Stimulated activated CD8-positive, alpha-beta memory T cell treated with anti-CD3 and anti-CD28 coated beads, Interleukin-4, amount 100 ng/mL, for 24 hours (primary cell): ENCODE results near the gene UBE3A.
"Not testable (repeated sequence)": the region's sequence is repeated elsewhere in the genome, so short reads cannot be mapped to it uniquely, and the experiment has no call there.

Experiments used
- DNase-seq: peaks from one replicate; pipeline ENCODE4 v3.0.0-alpha.2; 2020; ENCODE audit warnings: low read depth

Gene UBE3A

DNA sequence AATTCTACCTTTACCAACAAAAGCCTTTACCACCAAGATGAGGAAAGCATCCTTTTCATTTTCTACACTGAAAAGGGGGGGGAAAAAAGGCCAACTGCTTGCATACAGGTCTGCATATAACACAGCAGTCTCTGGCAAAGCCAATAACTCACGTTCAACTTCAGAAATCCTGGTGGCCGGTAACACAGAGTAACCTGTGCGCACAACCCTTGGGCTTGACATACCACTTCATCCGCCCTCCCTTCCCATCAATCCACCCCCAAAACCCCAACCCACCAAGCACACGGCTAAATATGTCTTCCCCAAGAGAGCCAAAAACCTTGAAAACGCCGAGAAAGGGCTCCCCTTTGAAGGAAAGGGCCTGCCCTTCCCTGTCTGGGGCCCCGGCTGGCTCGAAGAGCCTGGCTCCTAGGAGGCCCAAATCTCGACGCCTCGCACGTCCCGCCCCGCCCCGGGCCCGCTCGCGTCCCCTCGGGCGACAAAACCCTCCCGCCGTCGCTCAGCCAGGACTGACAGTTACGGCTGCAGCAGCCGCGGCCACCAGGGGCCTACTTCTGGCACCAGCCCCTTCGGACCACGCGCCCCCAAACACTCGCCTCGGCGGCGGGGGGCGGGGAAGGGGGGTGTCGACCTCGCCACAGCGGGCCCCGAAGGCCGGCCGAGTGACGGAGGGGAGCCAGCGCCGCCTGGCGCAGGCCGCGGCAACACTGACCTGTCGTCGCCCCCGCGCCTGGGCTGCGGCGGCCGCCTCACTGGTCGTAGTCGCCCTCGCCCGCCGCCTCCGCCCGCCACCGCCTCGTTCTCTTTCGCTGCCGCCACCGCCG is 835 bp downstream of the UBE3A start:
- DNase-seq, result peak; percentile 42

DNA sequence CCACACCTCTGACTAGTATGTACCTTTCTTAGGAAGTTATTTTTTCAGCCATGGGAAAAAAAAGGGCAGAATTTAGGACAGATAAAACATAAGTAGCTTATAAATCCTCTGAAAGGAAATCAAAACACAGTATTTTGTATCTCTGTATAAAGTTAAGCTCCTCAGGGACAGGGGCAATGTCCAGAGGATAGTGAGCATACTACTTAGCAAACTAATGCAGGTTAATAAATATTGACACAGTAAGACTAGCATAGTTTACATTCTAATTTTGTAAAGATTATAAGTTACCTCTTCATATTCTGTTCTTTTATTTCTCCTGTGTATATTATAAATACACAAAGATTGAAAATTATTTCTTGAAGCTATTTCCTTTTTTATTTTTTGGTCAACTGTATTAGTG is 2.1 kb downstream of the UBE3A start:
- no peak for DNase-seq

DNA sequence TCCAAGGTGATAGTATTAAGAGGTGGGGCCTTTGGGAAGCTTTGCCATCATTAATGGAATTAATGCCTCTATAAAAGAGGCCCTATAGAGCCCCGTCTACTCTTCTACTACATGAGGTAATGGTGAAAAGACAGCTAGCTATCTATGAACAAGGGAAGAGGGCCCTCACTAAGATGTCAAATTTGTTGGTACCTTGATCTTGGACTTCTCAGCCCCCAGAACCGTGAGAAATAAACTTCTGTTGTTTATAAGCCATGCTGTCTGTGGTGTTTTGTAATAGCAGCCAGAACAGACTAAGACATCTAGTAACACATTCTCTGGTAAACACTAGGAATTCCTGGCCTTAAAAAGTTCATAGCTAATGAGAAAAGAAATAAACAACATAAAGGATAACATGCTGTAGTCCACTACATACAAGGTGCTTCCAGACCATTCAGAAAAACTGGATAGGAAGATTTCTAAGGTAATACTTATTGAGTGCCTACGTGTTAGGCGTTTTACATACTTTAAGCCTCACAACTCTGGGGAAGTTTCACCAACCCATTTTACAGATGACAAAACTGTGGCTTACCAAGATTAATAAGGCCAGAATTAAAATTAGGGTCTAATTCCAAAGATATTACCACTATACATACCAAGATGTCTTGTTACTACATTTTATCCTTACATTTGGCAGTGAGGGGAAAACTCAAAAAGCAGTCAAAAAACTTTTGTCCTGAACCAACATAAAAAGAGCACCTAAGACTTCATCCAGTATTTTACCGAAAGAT is 3.2 kb downstream of the UBE3A start:
- DNase-seq, result no peak

DNA sequence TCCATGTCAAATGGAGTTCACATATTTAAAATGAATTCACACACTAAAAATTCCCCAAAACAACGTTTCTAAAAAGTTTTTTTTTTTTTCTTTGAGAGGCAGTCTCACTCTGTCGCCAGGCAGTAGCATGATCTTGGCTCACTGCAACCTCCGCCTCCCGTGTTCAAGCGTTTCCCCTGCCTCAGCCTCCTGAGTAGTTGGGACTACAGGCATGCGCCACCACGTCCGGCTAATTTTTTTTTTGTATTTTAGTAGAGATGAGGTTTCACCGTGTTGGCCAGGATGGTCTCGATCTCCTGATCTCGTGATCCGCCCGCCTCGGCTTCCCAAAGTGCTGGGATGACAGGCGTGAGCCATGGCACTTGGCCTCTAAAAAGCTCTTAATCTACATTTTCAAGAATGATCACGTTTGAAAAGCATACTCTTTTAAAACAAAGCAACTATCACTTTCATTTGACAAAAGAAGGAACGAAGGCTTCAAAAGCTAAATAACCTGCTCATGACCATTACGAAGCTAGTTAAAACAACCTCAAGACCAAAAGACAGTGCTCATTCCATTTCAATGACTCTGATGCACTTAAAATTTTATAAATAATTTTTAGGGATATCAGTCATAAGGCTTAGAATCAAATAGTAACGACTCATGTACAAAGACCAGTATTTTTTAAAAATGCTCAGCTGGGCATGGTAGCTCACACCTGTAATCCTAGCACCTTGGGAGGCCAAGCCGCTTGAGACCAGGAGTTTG is 5.5 kb downstream of the UBE3A start:
- DNase-seq, result no peak

DNA sequence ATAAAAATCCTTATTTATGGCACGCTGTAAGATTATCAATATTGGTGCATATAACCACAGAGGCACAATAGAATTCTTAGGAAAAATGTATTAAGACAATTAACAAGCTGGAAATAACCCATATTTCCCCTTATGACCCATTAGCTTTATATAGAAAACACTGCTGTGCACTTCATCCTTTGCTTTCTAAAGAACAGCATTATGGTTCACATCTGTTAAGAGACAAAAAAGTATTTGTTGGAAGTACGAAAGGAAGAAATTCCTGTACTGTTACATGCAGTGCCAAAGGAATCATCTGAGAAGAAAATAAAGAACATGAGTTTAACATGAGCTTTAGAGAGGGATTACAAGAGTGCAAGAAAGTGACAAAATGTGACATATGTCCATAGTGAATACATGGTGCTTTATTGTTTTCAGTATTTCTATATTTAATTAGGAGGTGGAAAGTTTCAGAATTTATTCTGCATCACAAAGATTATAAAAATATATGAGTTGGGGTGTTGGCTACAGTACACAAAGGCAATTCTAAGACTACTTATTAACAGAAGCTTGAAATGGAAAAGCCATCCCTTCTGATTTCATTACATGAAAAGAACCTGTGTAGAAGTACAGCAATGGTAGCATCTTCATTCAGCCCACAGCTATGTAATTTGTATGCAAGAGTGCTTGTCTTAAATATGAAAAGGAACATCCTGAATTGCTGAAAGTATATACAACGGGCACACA is 6.8 kb downstream of the UBE3A start:
- DNase-seq, result no peak

DNA sequence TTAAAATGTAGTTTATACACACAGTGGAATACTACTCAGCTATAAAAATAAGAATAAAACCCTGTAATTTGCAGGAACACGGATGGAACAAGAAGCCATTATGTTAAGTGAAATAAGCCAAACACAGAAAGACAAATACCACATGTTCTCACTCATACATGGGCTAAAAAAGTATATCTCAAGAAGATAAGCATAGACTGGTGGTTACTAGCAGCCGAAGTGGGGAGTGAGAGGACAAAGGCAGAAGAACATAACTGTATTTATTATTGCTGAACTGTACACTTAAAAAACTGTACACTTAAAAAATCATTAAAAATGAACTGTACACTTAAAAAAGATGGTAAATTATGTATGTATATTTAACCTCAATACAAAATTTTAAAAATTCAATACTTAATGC is 11.0 kb downstream of the UBE3A start:
- DNase-seq, result no peak

DNA sequence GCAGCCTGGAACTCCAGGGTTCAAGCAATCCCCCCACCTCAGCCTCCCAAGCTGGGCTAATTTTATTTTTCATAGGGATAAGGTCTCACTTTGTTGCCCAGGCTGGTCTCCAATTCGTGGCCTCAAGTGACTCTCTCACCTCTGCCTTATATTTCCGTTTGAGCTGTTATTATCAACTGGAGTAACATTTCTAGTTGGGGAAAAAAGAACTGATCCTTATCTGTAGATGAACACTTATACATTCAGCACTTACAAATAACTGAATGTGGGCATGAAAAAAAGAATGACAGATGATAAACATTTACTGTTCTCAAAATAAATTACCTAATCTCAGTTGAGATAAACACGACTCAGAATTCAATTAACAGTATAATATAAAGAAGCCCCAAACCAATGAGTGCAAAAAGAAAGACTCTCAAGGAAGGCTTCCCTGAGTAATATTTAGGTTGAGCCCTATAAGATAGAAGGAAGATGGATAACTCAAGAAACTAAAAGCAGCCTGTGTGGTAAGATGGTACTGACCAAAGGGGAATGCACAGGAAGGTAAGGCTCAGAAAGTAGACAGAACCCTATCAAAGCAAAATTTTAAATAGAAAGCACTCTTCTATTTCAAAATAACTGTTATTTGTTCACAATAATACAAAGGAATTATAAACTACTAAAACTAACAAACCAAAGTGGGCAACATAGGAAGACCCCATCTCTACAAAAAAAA is 11.8 kb downstream of the UBE3A start:
- no peak for DNase-seq

DNA sequence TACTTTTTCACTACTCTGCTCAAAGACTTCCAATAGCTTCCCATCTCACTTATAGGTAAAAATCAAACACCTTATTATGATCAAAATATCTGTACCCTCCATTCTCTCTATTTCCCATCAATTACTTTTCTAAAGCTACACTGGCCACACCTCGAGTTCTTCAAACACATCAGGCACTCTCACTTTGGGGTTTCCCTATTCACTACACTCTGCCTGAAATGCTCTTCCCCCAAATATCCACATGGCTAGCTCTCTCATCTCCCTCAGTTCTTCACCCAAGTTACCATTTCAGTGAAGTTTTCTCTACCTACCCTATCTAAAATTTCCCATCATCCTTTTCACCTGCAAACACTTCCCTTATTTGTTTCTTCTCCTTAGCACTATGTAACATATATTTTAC is 14.8 kb downstream of the UBE3A start:
- no peak for DNase-seq

DNA sequence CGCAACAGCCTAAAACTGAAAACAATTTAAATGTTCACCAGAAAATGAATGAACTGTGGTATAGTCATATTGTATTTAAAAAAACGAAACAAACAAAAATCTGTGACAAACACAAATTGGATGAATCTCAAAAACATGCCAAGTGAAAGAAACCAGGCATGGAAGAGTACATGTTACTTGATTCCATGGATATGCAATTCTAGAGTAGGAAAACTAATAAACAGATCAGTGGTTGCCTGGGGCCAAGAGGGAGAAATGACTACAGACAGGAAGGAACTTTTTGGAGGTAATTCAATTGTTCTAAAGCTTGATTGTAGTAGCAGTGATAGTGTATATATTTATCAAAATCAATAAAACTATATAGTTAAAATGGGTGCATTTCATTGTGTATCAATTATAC is 16.8 kb downstream of the UBE3A start:
- DNase-seq, result no peak

DNA sequence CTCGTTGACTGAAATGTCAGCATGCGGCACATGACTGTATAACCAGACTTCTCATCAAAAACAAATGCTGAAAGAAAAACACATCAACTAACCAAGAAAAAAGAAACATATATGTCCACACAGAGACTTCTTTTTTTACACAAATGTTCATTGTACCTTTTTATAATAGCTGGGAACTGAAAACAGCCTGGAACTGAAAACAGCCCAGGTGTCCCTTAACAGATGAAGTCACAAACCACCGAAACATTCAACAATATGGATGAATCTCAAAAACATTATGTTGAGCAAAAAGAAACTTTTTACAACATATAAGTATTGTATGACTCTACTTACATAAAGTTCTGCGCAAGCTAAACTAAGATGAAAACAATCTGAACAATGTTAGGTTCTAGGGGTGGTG is 20.6 kb downstream of the UBE3A start:
- no peak for DNase-seq

DNA sequence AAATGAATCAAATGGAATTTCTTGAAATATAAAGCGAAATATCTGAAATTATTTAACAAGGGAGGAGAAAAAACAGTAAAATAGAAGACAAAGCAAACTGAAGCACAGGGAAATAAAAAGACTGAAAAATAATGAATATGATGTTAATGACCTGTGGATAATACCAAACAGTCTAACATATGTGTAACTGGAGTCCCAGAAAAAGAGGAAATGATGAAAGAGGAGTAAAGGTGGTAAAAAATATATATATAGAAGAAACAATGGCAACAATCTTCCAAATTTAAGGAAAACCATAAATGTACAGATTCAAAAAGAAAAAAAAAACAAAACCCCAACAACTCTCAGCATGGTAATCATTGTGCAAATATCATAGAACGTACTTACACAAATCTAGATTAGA is 21.2 kb downstream of the UBE3A start:
- no peak for DNase-seq

DNA sequence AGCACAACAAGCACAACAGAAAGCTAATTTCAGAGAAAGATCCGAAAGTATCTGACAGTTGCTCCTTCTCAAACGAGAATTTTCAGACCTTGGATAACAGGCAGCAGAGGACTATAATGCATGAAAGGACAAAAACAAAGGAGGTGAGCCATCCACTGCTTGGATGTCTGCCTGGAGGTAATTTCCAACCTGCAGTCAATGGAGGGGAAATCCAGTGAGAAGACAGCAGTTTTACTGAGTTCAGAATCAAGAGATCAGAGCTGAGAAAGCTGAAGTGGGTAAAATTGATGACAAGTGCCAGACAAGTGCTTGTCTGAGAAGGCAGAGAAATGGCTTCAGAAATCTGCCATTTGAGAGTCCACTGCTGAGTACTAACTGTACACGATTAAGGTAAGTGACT is 22.1 kb downstream of the UBE3A start:
- DNase-seq, result no peak

DNA sequence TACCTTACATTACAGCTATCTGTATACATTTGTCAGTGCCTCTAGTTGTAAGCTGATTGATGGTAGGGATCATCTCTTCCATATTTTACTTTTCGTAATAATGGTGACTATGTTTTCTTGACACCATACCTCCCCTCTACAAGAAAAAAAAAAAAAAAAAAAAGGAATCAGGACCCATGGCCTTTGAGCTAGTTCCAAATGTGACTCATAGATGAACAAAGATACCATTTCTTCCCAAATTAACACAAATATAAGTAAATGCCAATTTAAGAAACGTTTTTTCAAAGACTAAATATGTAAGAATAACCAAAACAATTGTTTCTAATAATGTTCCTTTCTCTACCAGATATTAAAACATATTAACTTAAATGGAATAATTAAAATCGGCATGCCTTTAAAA is 23.1 kb downstream of the UBE3A start:
- DNase-seq, result no peak

DNA sequence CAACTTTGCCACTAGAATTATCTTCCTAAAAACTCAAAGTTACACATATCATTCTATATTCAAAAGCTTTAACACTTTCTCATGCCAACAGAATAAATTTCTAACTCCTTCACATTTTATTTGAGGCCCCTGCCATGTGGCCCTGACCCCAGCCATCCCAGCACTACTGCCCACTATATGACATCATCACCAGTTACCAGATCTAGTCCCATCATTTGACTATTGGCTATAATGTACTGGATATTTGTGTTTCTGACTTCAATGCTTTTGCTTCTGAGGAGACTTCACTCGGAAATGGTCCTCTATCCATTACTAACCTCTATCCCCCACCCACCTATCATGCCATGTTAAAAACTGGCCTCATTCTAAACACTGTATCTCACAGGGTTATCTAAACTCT is 23.6 kb downstream of the UBE3A start:
- no peak for DNase-seq

DNA sequence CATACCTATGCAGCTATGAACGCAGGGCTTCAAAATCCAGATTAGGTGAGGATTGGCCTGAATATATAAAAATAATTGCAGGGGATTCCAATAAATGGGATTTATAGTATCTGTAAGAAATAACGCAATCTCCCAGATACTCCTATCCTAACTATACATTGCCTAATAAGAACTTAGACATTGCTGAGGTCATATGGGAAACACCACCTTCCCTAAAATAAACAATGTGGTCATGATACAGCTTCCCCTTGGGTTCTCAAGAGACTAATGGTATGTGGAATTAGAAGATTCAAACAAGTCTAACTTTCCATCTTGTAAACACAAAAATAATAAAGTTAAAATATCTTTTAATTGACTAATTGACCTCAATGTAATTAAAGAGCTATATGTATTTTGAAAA is 28.2 kb downstream of the UBE3A start:
- DNase-seq, result no peak

DNA sequence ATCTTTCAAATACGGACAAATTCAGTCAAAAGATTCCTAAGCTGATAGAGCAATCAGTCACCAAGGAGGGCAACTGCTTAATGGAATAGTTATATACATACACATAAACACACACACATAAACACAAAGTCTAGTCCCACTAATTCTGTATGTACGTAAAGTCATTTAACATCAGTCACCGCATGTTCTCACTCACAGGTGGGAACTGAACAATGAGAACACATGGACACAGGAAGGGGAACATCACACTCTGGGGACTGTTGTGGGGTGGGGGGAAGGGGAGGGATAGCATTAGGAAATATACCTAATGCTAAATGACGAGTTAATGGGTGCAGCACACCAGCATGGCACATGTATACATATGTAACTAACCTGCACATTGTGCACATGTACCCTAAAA is 29.1 kb downstream of the UBE3A start:
- not testable (repeated sequence) for DNase-seq

DNA sequence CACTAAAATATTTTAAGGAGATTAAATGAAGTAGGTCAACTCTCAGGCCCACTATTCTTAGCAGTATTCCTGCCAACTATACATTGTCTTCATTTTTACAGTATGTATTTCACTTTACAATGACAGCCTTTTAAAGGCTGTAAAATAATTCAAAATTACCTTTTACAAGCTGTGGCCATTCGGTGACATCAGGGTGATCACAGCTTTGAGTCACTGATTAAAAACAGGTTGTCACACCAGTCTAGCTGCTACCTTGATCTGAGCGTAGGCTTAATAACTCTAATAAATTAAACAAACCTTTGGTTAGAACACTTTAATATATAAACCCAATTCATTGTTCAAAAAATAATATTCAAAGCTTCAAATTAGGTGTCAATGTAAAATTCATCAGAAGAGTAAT is 29.9 kb downstream of the UBE3A start:
- DNase-seq, result no peak

DNA sequence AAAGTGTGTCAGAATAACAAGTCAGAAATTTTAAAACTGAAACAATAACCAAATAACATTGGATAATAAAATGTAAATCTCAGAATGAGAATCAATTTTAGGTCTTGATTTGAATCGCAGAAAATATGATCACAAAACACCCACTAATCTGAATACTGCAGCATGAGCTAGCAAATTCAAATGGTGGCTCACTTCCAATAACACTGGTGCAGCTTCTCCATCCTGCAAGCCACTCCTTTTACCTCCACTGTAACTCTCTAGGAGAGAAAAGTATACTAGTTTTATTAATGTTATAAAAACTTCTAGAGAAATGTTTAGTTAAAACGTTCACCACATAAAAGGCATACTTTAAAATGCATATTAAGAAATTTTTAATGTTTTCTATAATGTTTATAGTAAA is 30.4 kb downstream of the UBE3A start:
- no peak for DNase-seq

DNA sequence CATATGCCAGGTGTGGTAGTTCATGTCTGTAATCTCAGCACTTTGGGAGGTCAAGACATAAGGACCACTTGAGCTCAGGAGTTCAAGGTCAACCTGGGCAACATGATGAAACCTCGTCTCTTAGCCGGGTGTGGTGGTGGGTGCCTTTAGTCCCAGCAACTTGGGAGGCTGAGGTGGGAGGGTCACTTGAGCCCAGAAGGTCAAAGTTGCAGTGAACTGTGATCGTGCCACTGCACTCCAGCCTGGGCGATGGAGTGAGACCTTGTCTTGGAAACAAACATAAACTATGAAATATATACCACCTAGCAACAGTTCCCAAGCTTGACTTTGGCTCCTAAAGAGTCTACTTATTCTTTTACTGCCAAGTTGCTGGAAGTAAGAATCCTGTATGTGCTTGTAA is 30.9 kb downstream of the UBE3A start:
- no peak for DNase-seq

DNA sequence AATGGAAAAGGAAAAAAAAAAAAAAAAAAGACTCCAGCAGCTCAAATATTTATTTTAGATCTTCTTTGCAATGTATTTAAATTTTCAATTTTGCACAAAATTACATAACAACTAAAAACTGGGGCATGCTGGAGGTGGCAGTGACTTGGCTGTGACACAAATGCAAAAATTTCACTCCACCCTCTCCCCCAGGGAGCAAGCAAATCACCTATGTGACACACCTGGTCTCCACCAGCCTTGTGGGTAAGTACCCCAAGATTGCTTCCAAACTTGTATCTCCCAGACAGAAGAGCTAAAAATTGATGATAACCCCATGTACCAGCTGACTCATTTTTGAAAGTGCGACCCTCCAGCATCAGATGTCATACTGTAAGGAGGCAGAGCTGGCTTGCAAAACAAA is 32.0 kb downstream of the UBE3A start:
- no peak for DNase-seq

DNA sequence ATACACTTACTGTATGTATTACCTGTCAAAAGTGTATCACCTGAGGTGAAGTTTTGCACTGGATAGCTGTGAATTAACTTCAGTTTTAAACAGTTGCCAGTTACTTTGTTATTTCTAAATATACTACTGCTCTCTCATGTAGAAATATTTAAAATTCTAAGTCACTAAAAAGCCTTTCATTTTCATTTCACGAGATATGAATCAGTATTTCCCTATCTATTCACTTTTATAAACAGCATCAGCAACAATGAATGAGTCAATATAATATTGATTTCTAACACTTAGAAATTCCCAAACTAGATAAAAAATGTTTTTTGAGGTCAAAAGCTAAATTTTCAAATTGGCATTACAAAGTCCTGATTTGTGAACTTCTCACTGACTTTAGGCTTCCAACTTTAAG is 32.6 kb downstream of the UBE3A start:
- no peak for DNase-seq

DNA sequence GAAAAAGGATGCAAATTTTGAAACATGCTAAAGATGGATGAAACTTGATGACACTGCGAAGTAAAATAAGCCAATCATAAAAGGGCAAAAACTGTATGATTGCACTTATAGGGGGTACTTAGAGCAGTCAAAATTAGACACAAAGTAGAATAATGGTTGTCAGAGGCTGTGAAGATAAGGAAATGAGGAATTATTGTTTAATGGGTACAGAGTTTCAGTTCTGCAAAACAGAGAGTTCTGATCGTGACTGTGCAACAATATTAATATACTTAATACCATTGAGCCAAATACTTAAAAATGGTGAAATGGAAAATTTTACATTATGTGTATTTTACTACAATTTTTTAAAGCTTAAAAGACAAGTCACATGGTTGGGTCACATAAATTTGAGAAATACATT is 35.1 kb downstream of the UBE3A start:
- no peak for DNase-seq
